K562 (cell line): ENCODE data around the gene ST6GALNAC1. TPM values are rescaled to one million over a fixed set of nuclear protein-coding genes. Genes with fewer than 3 reads are reported as not detected.

Source experiments
- ARHGAP35 ChIP-seq: fragments of 450-650 bp; IDR thresholded peaks from 2 replicates; pipeline ENCODE4 v1.6.1; 2018; ENCODE audit not compliant: partially characterized antibody
- ARNT ChIP-seq, 2 experiments: fragments of 450-650 bp; IDR thresholded peaks; 2 replicates each; pipeline ENCODE4 v1.6.1; 2016; ENCODE audit warnings: mild to moderate bottlenecking in 1 of 2
- CBX3 ChIP-seq, 2 experiments: IDR thresholded peaks; 1 replicate in 1 of 2; 2 replicates in 1 of 2; pipeline ENCODE4 v1.6.1; 2012; ENCODE audit warnings: inconsistent platforms in 2 of 2, low read length in 2 of 2, borderline replicate concordance in 1 of 2, control low read depth in 1 of 2
- E2F5 ChIP-seq: sonication (generic); formaldehyde crosslinking; IDR thresholded peaks from 2 replicates; pipeline ENCODE4 v1.8.0; 2022; ENCODE audit warnings: mild to moderate bottlenecking, missing genetic modification reagents
- MAFF ChIP-seq: IDR thresholded peaks from 2 replicates; pipeline ENCODE4 v1.6.1; 2012; ENCODE audit warnings: low read length, improper control_type of control experiment
- NEUROD1 ChIP-seq: fragments of 150-350 bp; IDR thresholded peaks from 2 replicates; pipeline ENCODE4 v1.6.1; 2014; ENCODE audit warnings: borderline replicate concordance, low read length, low read depth; ENCODE audit not compliant: partially characterized antibody
- NR1H2 ChIP-seq: sonication (generic); formaldehyde crosslinking; IDR thresholded peaks from 2 replicates; pipeline ENCODE4 v1.4.0; 2020; ENCODE audit warnings: mild to moderate bottlenecking, missing genetic modification reagents
- TAF1 ChIP-seq: IDR thresholded peaks from 2 replicates; pipeline ENCODE4 v1.6.1; 2011; ENCODE audit warnings: mild to moderate bottlenecking, low read length, moderate library complexity; ENCODE audit not compliant: insufficient read depth, control insufficient read depth, severe bottlenecking; ENCODE audit errors: extremely low read depth
- THAP7 ChIP-seq: fragments of 250-450 bp; sonication (Bioruptor Pico); IDR thresholded peaks from 2 replicates; pipeline ENCODE4 v1.5.0; 2021
- TRIM25 ChIP-seq: fragments of 450-650 bp; IDR thresholded peaks from 2 replicates; pipeline ENCODE4 v1.7.0; 2016; ENCODE audit warnings: borderline replicate concordance
- TRIM28 ChIP-seq: fragments of 450-650 bp; IDR thresholded peaks from 2 replicates; pipeline ENCODE4 v1.6.1; 2017
- ZBTB26 ChIP-seq: fragments of 450-650 bp; formaldehyde crosslinking; IDR thresholded peaks from 2 replicates; pipeline ENCODE4 v1.4.0; 2022; ENCODE audit warnings: missing genetic modification characterization
- ZBTB8A ChIP-seq: fragments of 450-650 bp; IDR thresholded peaks from 2 replicates; pipeline ENCODE4 v1.6.1; 2018; ENCODE audit warnings: mild to moderate bottlenecking, moderate library complexity; ENCODE audit not compliant: partially characterized antibody
- ZEB2 ChIP-seq: fragments of 450-650 bp; IDR thresholded peaks from 2 replicates; pipeline ENCODE4 v1.6.1; 2016
- ZNF3 ChIP-seq: fragments of 250-450 bp; sonication (Bioruptor Pico); IDR thresholded peaks from 2 replicates; pipeline ENCODE4 v1.5.0; 2021; ENCODE audit warnings: mild to moderate bottlenecking, moderate library complexity
- ZNF445 ChIP-seq: fragments of 250-450 bp; sonication (Bioruptor Pico); IDR thresholded peaks from 2 replicates; pipeline ENCODE4 v1.4.0; 2020; ENCODE audit warnings: low read depth, mild to moderate bottlenecking, moderate library complexity
- ZNF518B ChIP-seq: fragments of 250-450 bp; sonication (Bioruptor Pico); IDR thresholded peaks from 2 replicates; pipeline ENCODE4 v1.5.0; 2021; ENCODE audit warnings: mild to moderate bottlenecking, moderate library complexity
- ZNF551 ChIP-seq: fragments of 250-450 bp; sonication (Bioruptor Pico); IDR thresholded peaks from 2 replicates; pipeline ENCODE4 v1.5.0; 2021; ENCODE audit warnings: mild to moderate bottlenecking, moderate library complexity
- ZNF644 ChIP-seq: fragments of 200-800 bp; sonication (Bioruptor generic); IDR thresholded peaks from 2 replicates; pipeline ENCODE4 v1.6.1; 2016; ENCODE audit warnings: low read depth, missing genetic modification characterization, missing compliant biosample characterization
- ZNF764 ChIP-seq: fragments of 250-450 bp; sonication (Bioruptor Pico); IDR thresholded peaks from 2 replicates; pipeline ENCODE4 v1.4.0; 2020; ENCODE audit warnings: low read depth, mild to moderate bottlenecking, moderate library complexity
- polyA plus RNA-seq, 8 experiments: library from polyadenylated mRNA; depleted of rRNA in 4 of 8; stranded (reverse) in 5 of 8; unstranded in 3 of 8; fragments of >200 nt; fragmentation: Nextera tagmentation in 2 of 8; fragmentation: Illumina TruSeq in 1 of 8; extraction: Ambion mirVana in 2 of 8; extraction: Trizol in 1 of 8; gene quantifications; 2 replicates each; pipeline versions ENCODE4 v1.2.1 to v1.2.3, GENCODE V29; 2011 to 2014; ENCODE audit warnings: inconsistent platforms in 1 of 8, missing spikeins in 1 of 8
- total RNA-seq, 7 experiments: library from RNA; depleted of rRNA in 6 of 7; stranded (reverse); fragments of >200 nt in 6 of 7; fragmentation: Illumina TruSeq in 2 of 7; extraction: Trizol in 2 of 7; gene quantifications; 2 replicates each; pipeline versions ENCODE4 v1.2.1 to v1.2.3, GENCODE V29; 2011 to 2021; ENCODE audit warnings: low replicate concordance in 1 of 7

Gene ST6GALNAC1
- total and polyA plus RNA-seq, 9 of the 15 experiments (the other 6 are each of a cell fraction or from before 2014, with no cell fraction given) = 20.6 to 68.4 (median 50.5) TPM

- TF ChIP-seq ZNF764 (CRISPR knock-in tag) = no peak
- TF ChIP-seq ARNT (IDR thresholded peaks at IDR 0.05) = peak; percentile 64 to 84; a peak in 3 of 4 replicates
- peak; percentile 42 for TF ChIP-seq TAF1
- no peak for TF ChIP-seq MAFF
- no peak for TF ChIP-seq NR1H2 (CRISPR knock-in tag)
- TF ChIP-seq ZNF445 (CRISPR knock-in tag) = no peak
- no peak for TF ChIP-seq ARHGAP35
- no peak for TF ChIP-seq ZNF3
- peak; percentile 80 for TF ChIP-seq ZNF644 (tag)
- peak; percentile 84 for TF ChIP-seq NEUROD1
- no peak for TF ChIP-seq THAP7 (CRISPR knock-in tag)
- TF ChIP-seq ZEB2 = peak; percentile 74; the same call in 1 of the 2 replicates
- TF ChIP-seq CBX3 (IDR thresholded peaks at IDR 0.05; ENCODE audit: borderline replicate concordance in 1 of 2, low read length in 2 of 2) = peak in 1 of 2 experiments; percentile 67; a peak in 1 of 3 replicates
- no peak for TF ChIP-seq ZBTB26 (CRISPR knock-in tag)
- no peak for TF ChIP-seq ZBTB8A
- TF ChIP-seq ZNF551 (CRISPR knock-in tag) = no peak
- TF ChIP-seq E2F5 (CRISPR knock-in tag) = no peak
- TF ChIP-seq TRIM25 = no peak
- TF ChIP-seq ZNF518B (CRISPR knock-in tag) = no peak
- TF ChIP-seq TRIM28 = no peak
These were observed 2.8 kb downstream of the ST6GALNAC1 start (continued) for GRCh38 chr17:76640550-76641380.
